CD4-positive, alpha-beta T cell (primary cell): ENCODE results near the gene MAP3K4. TPM values are rescaled to one million over a fixed set of nuclear protein-coding genes. Genes with fewer than 3 reads are reported as not detected.

Experiments used
- ATAC-seq: fragments of 200-7000 bp; cut with Tn5 transposase; one replicate; pipeline ENCODE4 v1.10.0; 2022; ENCODE audit warnings: mild to moderate bottlenecking; ENCODE audit not compliant: poor library complexity
- CTCF ChIA-PET: fragments of 350-600 bp; sonication (Branson Sonifier 250); formaldehyde crosslinking; loops from one replicate; lab custom pipeline; 2021; ENCODE audit warnings: antibody characterized with exemption, inconsistent platforms; lab: Charles Lee
- POLR2A ChIA-PET: fragments of 350-600 bp; sonication (Branson Sonifier 250); formaldehyde crosslinking; loops from one replicate; lab custom pipeline; 2021; ENCODE audit warnings: antibody characterized with exemption, inconsistent platforms; lab: Charles Lee
- DNase-seq, 14 experiments: peaks; one replicate each; pipeline ENCODE4 v3.0.0-alpha.2; 2013 to 2020; ENCODE audit warnings: mixed read lengths in 2 of 14
- H3K27ac ChIP-seq, 2 donors: one replicate each; pipeline versions ENCODE4 v1.5.1 to v1.7.0; 2013; ENCODE audit warnings: low read length in 2 of 2, low read depth in 1 of 2, mild to moderate bottlenecking in 1 of 2
- H3K27me3 ChIP-seq, 2 experiments: 1 replicate in 1 of 2; 2 replicates in 1 of 2; pipeline versions ENCODE4 v1.6.1 to v1.7.0; 2013; ENCODE audit warnings: low read length in 2 of 2, control low read depth in 1 of 2, mild to moderate bottlenecking in 1 of 2, moderate library complexity in 1 of 2; ENCODE audit not compliant: insufficient read depth in 2 of 2, control insufficient read depth in 1 of 2
- H3K36me3 ChIP-seq: one replicate; pipeline ENCODE4 v1.6.1; 2013; ENCODE audit warnings: low read length, control low read depth; ENCODE audit not compliant: insufficient read depth
- H3K4me1 ChIP-seq: one replicate; pipeline ENCODE4 v1.6.1; 2013; ENCODE audit warnings: low read length, control low read depth; ENCODE audit not compliant: insufficient read depth
- H3K4me3 ChIP-seq: one replicate; pipeline ENCODE4 v1.5.1; 2013; ENCODE audit warnings: mild to moderate bottlenecking, low read length, moderate library complexity
- H3K9me3 ChIP-seq, 2 experiments: 1 replicate in 1 of 2; 2 replicates in 1 of 2; pipeline versions ENCODE4 v1.6.1 to v1.7.0; 2013; ENCODE audit warnings: low read length in 2 of 2, mild to moderate bottlenecking in 2 of 2, control low read depth in 1 of 2, moderate library complexity in 1 of 2; ENCODE audit not compliant: control insufficient read depth in 1 of 2, insufficient read depth in 1 of 2
- H3K27ac Mint-ChIP-seq: one replicate; pipeline ENCODE4 v1.8.0; 2020; ENCODE audit warnings: mixed read lengths
- H3K27me3 Mint-ChIP-seq: one replicate; pipeline ENCODE4 v1.8.0; 2021; ENCODE audit warnings: mixed read lengths
- H3K36me3 Mint-ChIP-seq: one replicate; pipeline ENCODE4 v1.8.0; 2021; ENCODE audit warnings: low read depth, mixed read lengths
- H3K4me1 Mint-ChIP-seq: one replicate; pipeline ENCODE4 v1.8.0; 2021; ENCODE audit warnings: low read depth, mixed read lengths
- H3K4me3 Mint-ChIP-seq: one replicate; pipeline ENCODE4 v1.8.0; 2020; ENCODE audit warnings: mild to moderate bottlenecking, mixed read lengths
- H3K9me3 Mint-ChIP-seq: one replicate; pipeline ENCODE4 v1.8.0; 2020; ENCODE audit warnings: mixed read lengths
- CTCF ChIP-seq: fragments of 200-600 bp; IDR thresholded peaks from one replicate; pipeline ENCODE4 v1.8.0; 2022; ENCODE audit warnings: antibody characterized with exemption, mild to moderate bottlenecking
- intact Hi-C, 2 experiments: fragments of 100-400 bp; cut with DNase I in 1 of 2; cut with micrococcal nuclease in 1 of 2; formaldehyde crosslinking; loops; one replicate each; pipeline versions ENCODE4 v1.15.1 to v1.9.0; 2023 to 2025; cut with DNase I, micrococcal nuclease
- total RNA-seq, 174 experiments: library from RNA in 2 of 174; stranded (reverse) in 2 of 174; gene quantifications; one replicate each; pipeline ENCODE4 v1.2.3 and lab custom pipeline; 2021 to 2026

The MAP3K4 gene
- total RNA-seq, 2 experiments from 2014 or later: 75.5 to 80.3 TPM

GRCh38 chr6:161010418-161010817 is 18.8 kb downstream of the MAP3K4 start:
- no peak for TF ChIP-seq CTCF
- peaks cover 16% of the 10 kb centered on the region for H3K36me3 Mint-ChIP-seq
- ChIA-PET POLR2A (no interaction called here), CTCF (interaction anchor here (1.1 kb wide), 1 partner anchor 17 kb away, joined by 3 read pairs; no protein-coding TSS in a partner anchor)
- H3K27ac ChIP-seq: no peak overlapping the region
- intact Hi-C loops: no loop called here
- peaks cover 77% of the 10 kb centered on the region for H3K4me1 Mint-ChIP-seq
- no peaks in the 10 kb centered on the region for H3K9me3 Mint-ChIP-seq
- no peak for ATAC-seq
- peaks cover 3% of the 10 kb centered on the region for H3K4me1 ChIP-seq
- H3K4me3 Mint-ChIP-seq: no peak overlapping the region
- H3K36me3 ChIP-seq: peaks cover under 1% of the 10 kb centered on the region
- no peaks in the 10 kb centered on the region for H3K9me3 ChIP-seq
- no peaks in the 10 kb centered on the region for H3K27me3 Mint-ChIP-seq
- no peak overlapping the region for H3K27ac Mint-ChIP-seq
- no peak for DNase-seq
- H3K27me3 ChIP-seq: no peaks in the 10 kb centered on the region
- H3K4me3 ChIP-seq: no peak overlapping the region

GRCh38 chr6:161011492-161012480 is 20.2 kb downstream of the MAP3K4 start:
- H3K36me3 ChIP-seq: peaks cover 4% of the 10 kb centered on the region
- H3K27ac ChIP-seq: no peak overlapping the region
- no peaks in the 10 kb centered on the region for H3K27me3 Mint-ChIP-seq
- peaks cover 3% of the 10 kb centered on the region for H3K4me1 ChIP-seq
- H3K27me3 ChIP-seq: no peaks in the 10 kb centered on the region
- H3K27ac Mint-ChIP-seq: no peak overlapping the region
- intact Hi-C loops: no loop called here
- no peak for TF ChIP-seq CTCF
- H3K4me3 Mint-ChIP-seq: no peak overlapping the region
- H3K36me3 Mint-ChIP-seq: peaks cover 25% of the 10 kb centered on the region
- peaks cover 84% of the 10 kb centered on the region for H3K4me1 Mint-ChIP-seq
- ChIA-PET CTCF (interaction anchor here (1.4 kb wide), 1 partner anchor 10 kb away, joined by 3 read pairs; no protein-coding TSS in a partner anchor), POLR2A (interaction anchor here (1.0 kb wide), 1 partner anchor 18 kb away, joined by 4 read pairs; no protein-coding TSS in a partner anchor)
- ATAC-seq (no peak), DNase-seq (no peak)
- H3K9me3 ChIP-seq: no peaks in the 10 kb centered on the region
- H3K4me3 ChIP-seq: no peak overlapping the region
- no peaks in the 10 kb centered on the region for H3K9me3 Mint-ChIP-seq

- TF ChIP-seq CTCF: no peak
- CTCF ChIA-PET: interaction anchor here (1.4 kb wide), 1 partner anchor 71 kb away, joined by 3 read pairs; no protein-coding TSS in a partner anchor
- Histone ChIP-seq H3K9me3 (no peaks in the 10 kb centered on the region), H3K4me1 (peaks cover 3% of the 10 kb centered on the region), H3K27ac (no peak overlapping the region), H3K4me3 (no peak overlapping the region), H3K27me3 (no peaks in the 10 kb centered on the region), H3K36me3 (peaks cover 4% of the 10 kb centered on the region)
- H3K36me3 Mint-ChIP-seq: peaks cover 22% of the 10 kb centered on the region
- POLR2A ChIA-PET: no interaction called here
- no peak overlapping the region for H3K4me3 Mint-ChIP-seq
- DNase-seq: no peak
- intact Hi-C loops: no loop called here
- no peak for ATAC-seq
- no peak overlapping the region for H3K27ac Mint-ChIP-seq
- H3K4me1 Mint-ChIP-seq: peaks cover 85% of the 10 kb centered on the region
- no peaks in the 10 kb centered on the region for H3K9me3 Mint-ChIP-seq
- H3K27me3 Mint-ChIP-seq: no peaks in the 10 kb centered on the region
Measured at GRCh38 chr6:161013695-161014094, 22.1 kb downstream of the MAP3K4 start.
